ENCODE data around the gene CYTH2. TPM values are rescaled to one million over a fixed set of nuclear protein-coding genes. Genes with fewer than 3 reads are reported as not detected.

The CYTH2 gene
- total and polyA plus RNA-seq, 9 of the 15 experiments (the other 6 are each of a cell fraction or from before 2014, with no cell fraction given), result 1.8 to 45.2 (median 23.8) TPM

DNA sequence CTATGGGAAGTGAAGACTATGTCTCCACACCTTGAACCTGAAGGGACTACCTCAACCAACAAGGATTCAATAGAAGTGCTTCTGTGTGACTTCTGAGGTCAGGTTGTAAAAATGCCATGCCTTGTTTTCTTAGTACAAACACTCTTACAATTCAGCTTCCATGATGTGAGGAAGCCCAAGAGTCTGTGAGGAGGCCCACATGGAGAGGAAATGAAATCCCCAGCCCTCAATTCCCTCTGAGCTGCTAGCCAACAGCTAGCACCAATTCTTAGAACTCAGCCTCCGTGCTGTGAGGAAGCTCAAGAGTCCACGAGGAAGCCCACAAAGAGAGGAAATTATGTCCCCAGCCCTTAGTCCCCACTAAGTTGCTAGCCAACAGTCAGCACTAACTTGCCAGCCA lies 55.1 kb downstream of the CYTH2 start:
- ChIA-PET CTCF (ENCODE audit: low intra/inter-chr PET ratio) (no interaction called here), POLR2A (interaction anchor here (1.2 kb wide), 1 partner anchor 22 kb away, joined by 3 read pairs; no protein-coding TSS in a partner anchor)
- intact Hi-C loops (cut with micrococcal nuclease), result no loop called here
- no peaks in the 10 kb centered on the region for H4K20me1 ChIP-seq (replicated peaks; ENCODE audit: control insufficient read depth, insufficient read depth, low read length)
- in situ Hi-C loops (cut with MboI), result no loop called here
- H3K79me2 ChIP-seq (ENCODE audit: control insufficient read depth, insufficient read depth, low read length), result no peaks in the 10 kb centered on the region
- no peak for FAIRE-seq
- H3K9me1 ChIP-seq (ENCODE audit: control insufficient read depth, insufficient read depth, low read length), result no peaks in the 10 kb centered on the region
- H3K4me1 ChIP-seq (replicated peaks in 1 of 2; ENCODE audit: control insufficient read depth in 2 of 2, insufficient read depth in 2 of 2, low read length in 2 of 2), result no peaks in the 10 kb centered on the region
- no peak overlapping the region for H3K9ac ChIP-seq (ENCODE audit: insufficient read depth in 1 of 2, low read depth in 2 of 2, low read length in 2 of 2)
- H3K27me3 ChIP-seq (ENCODE audit: control insufficient read depth in 2 of 2, insufficient read depth in 2 of 2, low read length in 2 of 2), result no peaks in the 10 kb centered on the region
- BruUV-seq (replicated peaks), result no TSS peak
- 9% methylated on average over 2 of the region's 2 CpGs for whole genome bisulfite sequencing (ENCODE audit: insufficient coverage, low coverage, missing lambda C conversion rate)
- TF ChIP-seq YY1 (IDR thresholded peaks at IDR 0.05; ENCODE audit: borderline replicate concordance in 1 of 3, control insufficient read depth in 1 of 3, extremely low read depth in 1 of 3, insufficient read depth in 3 of 3, insufficient read length in 1 of 3, insufficient replicate concordance in 2 of 3, low read depth in 1 of 3, low read length in 2 of 3), result peak in 2 of 3 experiments; percentile 24 to 75
- no peak for TF ChIP-seq SUPT5H (IDR thresholded peaks at IDR 0.05)
- no peak for ATAC-seq
- H2AFZ ChIP-seq (ENCODE audit: low read depth, low read length), result no peak overlapping the region
- H3K4me3 ChIP-seq, result no peak overlapping the region
- H3K9me3 ChIP-seq (replicated peaks; ENCODE audit: control insufficient read depth, insufficient read depth, low read depth, low read length), result peaks cover 4% of the 10 kb centered on the region; the same call in 1 of the 2 replicates
- no peaks in the 10 kb centered on the region for H3K36me3 ChIP-seq (ENCODE audit: control insufficient read depth, insufficient read depth, low read length)
- H3K27ac ChIP-seq (ENCODE audit: extremely low read depth, low read depth, low read length), result no peak overlapping the region
- H3K4me2 ChIP-seq (ENCODE audit: insufficient read depth, low read length), result no peak overlapping the region
- no peak for DNase-seq (ENCODE audit: extremely low read depth in 1 of 4, low spot score in 3 of 4)

- ATAC-seq (no peak), FAIRE-seq (no peak), DNase-seq (ENCODE audit: extremely low read depth in 1 of 4, low spot score in 3 of 4) (no peak)
- intact Hi-C loops (cut with micrococcal nuclease), result no loop called here
- Histone ChIP-seq H3K79me2 (ENCODE audit: control insufficient read depth, insufficient read depth, low read length) (no peaks in the 10 kb centered on the region), H3K9me3 (replicated peaks; ENCODE audit: control insufficient read depth, insufficient read depth, low read depth, low read length) (peaks cover 4% of the 10 kb centered on the region; the same call in 1 of the 2 replicates), H4K20me1 (replicated peaks; ENCODE audit: control insufficient read depth, insufficient read depth, low read length) (no peaks in the 10 kb centered on the region), H3K9me1 (ENCODE audit: control insufficient read depth, insufficient read depth, low read length) (no peaks in the 10 kb centered on the region), H3K4me3 (no peak overlapping the region), H3K36me3 (ENCODE audit: control insufficient read depth, insufficient read depth, low read length) (no peaks in the 10 kb centered on the region), H2AFZ (ENCODE audit: low read depth, low read length) (no peak overlapping the region), H3K9ac (ENCODE audit: insufficient read depth in 1 of 2, low read depth in 2 of 2, low read length in 2 of 2) (no peak overlapping the region), H3K4me1 (replicated peaks in 1 of 2; ENCODE audit: control insufficient read depth in 2 of 2, insufficient read depth in 2 of 2, low read length in 2 of 2) (no peaks in the 10 kb centered on the region), H3K27me3 (ENCODE audit: control insufficient read depth in 2 of 2, insufficient read depth in 2 of 2, low read length in 2 of 2) (no peaks in the 10 kb centered on the region), H3K27ac (ENCODE audit: extremely low read depth, low read depth, low read length) (no peak overlapping the region), H3K4me2 (ENCODE audit: insufficient read depth, low read length) (no peak overlapping the region)
- POLR2A ChIA-PET, result no interaction called here
- no TSS peak for BruUV-seq (replicated peaks)
- CTCF ChIA-PET (ENCODE audit: low intra/inter-chr PET ratio), result no interaction called here
- 57% methylated on average over 5 of the region's 5 CpGs for WGBS (ENCODE audit: insufficient coverage, low coverage, missing lambda C conversion rate)
- in situ Hi-C loops (cut with MboI), result no loop called here
- TF ChIP-seq ZNF239 (CRISPR knock-in tag; IDR thresholded peaks at IDR 0.05) (no peak), ZNF76 (CRISPR knock-in tag; IDR thresholded peaks at IDR 0.05; ENCODE audit: borderline replicate concordance) (no peak), CBFA2T2 (conservative IDR thresholded peaks at IDR 0.05) (no peak), SRF (CRISPR knock-in tag; IDR thresholded peaks at IDR 0.05) (no peak), ARID3B (CRISPR knock-in tag; IDR thresholded peaks at IDR 0.05; ENCODE audit: borderline replicate concordance) (no peak), MCM7 (IDR thresholded peaks at IDR 0.05) (no peak), SIRT6 (IDR thresholded peaks at IDR 0.05; ENCODE audit: low read depth, low read length) (no peak), PHB2 (IDR thresholded peaks at IDR 0.05; ENCODE audit: low read depth) (no peak), ZC3H11A (IDR thresholded peaks at IDR 0.05; ENCODE audit: low read depth, low read length) (no peak), ZNF274 (IDR thresholded peaks at IDR 0.05; ENCODE audit: borderline replicate concordance, low read depth, low read length) (no peak)
- TF ChIP-seq, protein P1, sequence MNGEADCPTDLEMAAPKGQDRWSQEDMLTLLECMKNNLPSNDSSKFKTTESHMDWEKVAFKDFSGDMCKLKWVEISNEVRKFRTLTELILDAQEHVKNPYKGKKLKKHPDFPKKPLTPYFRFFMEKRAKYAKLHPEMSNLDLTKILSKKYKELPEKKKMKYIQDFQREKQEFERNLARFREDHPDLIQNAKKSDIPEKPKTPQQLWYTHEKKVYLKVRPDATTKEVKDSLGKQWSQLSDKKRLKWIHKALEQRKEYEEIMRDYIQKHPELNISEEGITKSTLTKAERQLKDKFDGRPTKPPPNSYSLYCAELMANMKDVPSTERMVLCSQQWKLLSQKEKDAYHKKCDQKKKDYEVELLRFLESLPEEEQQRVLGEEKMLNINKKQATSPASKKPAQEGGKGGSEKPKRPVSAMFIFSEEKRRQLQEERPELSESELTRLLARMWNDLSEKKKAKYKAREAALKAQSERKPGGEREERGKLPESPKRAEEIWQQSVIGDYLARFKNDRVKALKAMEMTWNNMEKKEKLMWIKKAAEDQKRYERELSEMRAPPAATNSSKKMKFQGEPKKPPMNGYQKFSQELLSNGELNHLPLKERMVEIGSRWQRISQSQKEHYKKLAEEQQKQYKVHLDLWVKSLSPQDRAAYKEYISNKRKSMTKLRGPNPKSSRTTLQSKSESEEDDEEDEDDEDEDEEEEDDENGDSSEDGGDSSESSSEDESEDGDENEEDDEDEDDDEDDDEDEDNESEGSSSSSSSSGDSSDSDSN (IDR thresholded peaks at IDR 0.05; ENCODE audit: borderline replicate concordance in 1 of 2, low read depth in 2 of 2, low read length in 2 of 2), result no peak
Observed at GRCh38 chr19:48524732-48525131, 55.6 kb downstream of the CYTH2 start.

Data from K562 (cell line).